K562 (cell line): ENCODE data around the gene TK1. TPM values are rescaled to one million over a fixed set of nuclear protein-coding genes. Genes with fewer than 3 reads are reported as not detected.

ENCODE experiments used
- ATAC-seq: fragments of 200-7000 bp; cut with Tn5 transposase; 3 replicates; pipeline ENCODE4 v1.9.1; 2020; ENCODE audit warnings: moderate library complexity
- BruUV-seq: library from RNA; stranded (reverse); fragments of 400-500 nt; replicated peaks from 2 replicates; lab custom pipeline; 2021; lab: Mats Ljungman, UMichigan
- CTCF ChIA-PET: fragments of 300-600 bp; formaldehyde crosslinking; extraction: SDS; loops from one replicate; lab custom pipeline; 2021; ENCODE audit warnings: low intra/inter-chr PET ratio; lab: Yijun Ruan, JAX
- POLR2A ChIA-PET: fragments of 300-600, 350-650 bp; sonication (Branson Sonifier 250); formaldehyde crosslinking; extraction: SDS; loops from one replicate; lab custom pipeline; 2021; ENCODE audit warnings: antibody characterized with exemption, inconsistent platforms; lab: Yijun Ruan, JAX
- DNase-seq, 4 experiments: peaks; one replicate each; pipeline versions ENCODE4 v3.0.0 to v3.0.0-alpha.2; 2011 to 2018; ENCODE audit warnings: low spot score in 3 of 4, mixed read lengths in 3 of 4; ENCODE audit errors: extremely low read depth in 1 of 4
- FAIRE-seq: peaks from 2 replicates; lab custom pipeline; 2011; peaks lifted over from hg19 to GRCh38; lab: Jason Lieb, UNC
- H2AFZ ChIP-seq: 2 replicates; pipeline ENCODE4 v1.6.0; 2011; ENCODE audit warnings: low read depth, low read length, control low read depth, inconsistent platforms
- H3K27ac ChIP-seq: fragments of 200-600 bp; 3 replicates; pipeline ENCODE4 v1.8.0; 2011; ENCODE audit warnings: low read depth, mild to moderate bottlenecking, control low read depth, inconsistent platforms, low read length, moderate library complexity, mixed read lengths; ENCODE audit errors: extremely low read depth
- H3K27me3 ChIP-seq, 2 experiments: fragments of 300-600 bp in 1 of 2; 2 replicates in 1 of 2; 3 replicates in 1 of 2; pipeline versions ENCODE4 v1.6.0 to v1.8.0; 2011; ENCODE audit warnings: inconsistent platforms in 2 of 2, low read length in 2 of 2, mild to moderate bottlenecking in 1 of 2, mixed read lengths in 1 of 2, moderate library complexity in 1 of 2; ENCODE audit not compliant: control insufficient read depth in 2 of 2, insufficient read depth in 2 of 2
- H3K36me3 ChIP-seq: fragments of 300-600 bp; 3 replicates; pipeline ENCODE4 v1.8.0; 2011; ENCODE audit warnings: mild to moderate bottlenecking, low read length, inconsistent platforms; ENCODE audit not compliant: control insufficient read depth, insufficient read depth
- H3K4me1 ChIP-seq, 2 experiments: fragments of 200-600 bp in 1 of 2; replicated peaks in 1 of 2; 2 replicates in 1 of 2; 3 replicates in 1 of 2; pipeline versions ENCODE4 v1.5.1 to v1.8.0; 2011; ENCODE audit warnings: inconsistent platforms in 2 of 2, low read length in 2 of 2, mild to moderate bottlenecking in 1 of 2, mixed read lengths in 1 of 2, moderate library complexity in 1 of 2; ENCODE audit not compliant: control insufficient read depth in 2 of 2, insufficient read depth in 2 of 2
- H3K4me2 ChIP-seq: 2 replicates; pipeline ENCODE4 v1.6.1; 2011; ENCODE audit warnings: low read length, control low read depth, inconsistent platforms, mixed read lengths; ENCODE audit not compliant: insufficient read depth
- H3K4me3 ChIP-seq: fragments of 200-600 bp; sonication (generic), shearing (Covaris generic); 2 replicates; pipeline ENCODE4 v1.5.1; 2016; ENCODE audit warnings: control low read depth, inconsistent platforms
- H3K79me2 ChIP-seq: fragments of 200-600 bp; 3 replicates; pipeline ENCODE4 v1.8.0; 2011; ENCODE audit warnings: low read length, inconsistent platforms; ENCODE audit not compliant: control insufficient read depth, insufficient read depth
- H3K9ac ChIP-seq, 2 experiments: 2 replicates each; pipeline versions ENCODE4 v1.6.0 to v1.6.1; 2011; ENCODE audit warnings: low read depth in 2 of 2, low read length in 2 of 2, control low read depth in 1 of 2, inconsistent platforms in 1 of 2, mild to moderate bottlenecking in 1 of 2, mixed read lengths in 1 of 2; ENCODE audit not compliant: insufficient read depth in 1 of 2
- H3K9me1 ChIP-seq: one replicate; pipeline ENCODE4 v1.6.0; 2011; ENCODE audit warnings: inconsistent platforms, mild to moderate bottlenecking, low read length, moderate library complexity; ENCODE audit not compliant: control insufficient read depth, insufficient read depth
- H3K9me3 ChIP-seq: replicated peaks from 2 replicates; pipeline ENCODE4 v1.5.1; 2011; ENCODE audit warnings: low read depth, low read length, inconsistent platforms; ENCODE audit not compliant: control insufficient read depth, insufficient read depth
- H4K20me1 ChIP-seq: replicated peaks from 2 replicates; pipeline ENCODE4 v1.6.1; 2011; ENCODE audit warnings: low read length, inconsistent platforms, mixed read lengths; ENCODE audit not compliant: control insufficient read depth, insufficient read depth
- ATF3 ChIP-seq, 2 experiments: fragments of 450-650 bp in 1 of 2; sonication (generic) in 1 of 2; formaldehyde crosslinking in 1 of 2; IDR thresholded peaks in 1 of 2; conservative IDR thresholded peaks in 1 of 2; 2 replicates each; pipeline versions ENCODE4 v1.6.1 to v1.8.1; 2016 to 2023; ENCODE audit warnings: mild to moderate bottlenecking in 2 of 2, moderate library complexity in 2 of 2, inconsistent platforms in 1 of 2, missing genetic modification reagents in 1 of 2
- CCAR2 ChIP-seq: fragments of 200-400 bp; formaldehyde crosslinking; IDR thresholded peaks from 2 replicates; pipeline ENCODE4 v1.6.1; 2017; ENCODE audit warnings: mild to moderate bottlenecking, low read depth, low read length
- ETV5 ChIP-seq: sonication (generic); formaldehyde crosslinking; IDR thresholded peaks from 2 replicates; pipeline ENCODE4 v1.4.0; 2020; ENCODE audit warnings: low read depth, mild to moderate bottlenecking, missing genetic modification reagents
- GABPB1 ChIP-seq: sonication (generic); formaldehyde crosslinking; IDR thresholded peaks from 2 replicates; pipeline ENCODE4 v1.8.0; 2022; ENCODE audit warnings: mild to moderate bottlenecking, missing genetic modification reagents
- GTF3C2 ChIP-seq: IDR thresholded peaks from 3 replicates; pipeline ENCODE4 v1.6.1; 2011; ENCODE audit warnings: borderline replicate concordance, mild to moderate bottlenecking, moderate library complexity; ENCODE audit not compliant: insufficient read length; ENCODE audit errors: extremely low read depth
- NCOA1 ChIP-seq: fragments of 450-650 bp; IDR thresholded peaks from 2 replicates; pipeline ENCODE4 v1.6.1; 2016; ENCODE audit warnings: low read depth
- PHTF2 ChIP-seq: fragments of 250-450 bp; sonication (Bioruptor Pico); IDR thresholded peaks from 2 replicates; pipeline ENCODE4 v1.5.0; 2021; ENCODE audit warnings: mild to moderate bottlenecking
- SETDB1 ChIP-seq: IDR thresholded peaks from one replicate; pipeline ENCODE4 v1.6.1; 2012; ENCODE audit warnings: low read length, control low read depth, inconsistent platforms
- SP2 ChIP-seq: IDR thresholded peaks from 2 replicates; pipeline ENCODE4 v1.6.1; 2011; ENCODE audit warnings: mild to moderate bottlenecking, low read depth, low read length, moderate library complexity; ENCODE audit not compliant: poor library complexity, severe bottlenecking; ENCODE audit errors: extremely low read depth
- ZNF174 ChIP-seq: fragments of 250-450 bp; sonication (Bioruptor Pico); IDR thresholded peaks from 2 replicates; pipeline ENCODE4 v1.4.0; 2020; ENCODE audit warnings: mild to moderate bottlenecking
- ZNF217 ChIP-seq: sonication (generic); formaldehyde crosslinking; IDR thresholded peaks from 2 replicates; pipeline ENCODE4 v1.8.0; 2022; ENCODE audit warnings: mild to moderate bottlenecking, missing genetic modification reagents
- WGBS: fragments of 100-300 bp; shearing (Covaris generic); methylation state at CpG from one replicate; pipeline ENCODE4 v1.1.6; 2016; ENCODE audit warnings: low coverage, mixed read lengths; ENCODE audit not compliant: insufficient coverage; ENCODE audit errors: missing lambda C conversion rate; 5-methylcytosine and 5-hydroxymethylcytosine counted together
- in situ Hi-C: fragments of 300-500 bp; cut with MboI; formaldehyde crosslinking; loops from 4 replicates; pipeline ENCODE4 v1.15.0; 2018; ENCODE audit warnings: inconsistent platforms, mixed read lengths
- intact Hi-C: fragments of 100-400 bp; cut with micrococcal nuclease; formaldehyde crosslinking; loops from 2 replicates; pipeline ENCODE4 v1.14.2; 2022
- polyA plus RNA-seq, 8 experiments: library from polyadenylated mRNA; depleted of rRNA in 4 of 8; stranded (reverse) in 5 of 8; unstranded in 3 of 8; fragments of >200 nt; fragmentation: Nextera tagmentation in 2 of 8; fragmentation: Illumina TruSeq in 1 of 8; extraction: Ambion mirVana in 2 of 8; extraction: Trizol in 1 of 8; gene quantifications; 2 replicates each; pipeline versions ENCODE4 v1.2.1 to v1.2.3, GENCODE V29; 2011 to 2014; ENCODE audit warnings: inconsistent platforms in 1 of 8, missing spikeins in 1 of 8
- total RNA-seq, 7 experiments: library from RNA; depleted of rRNA in 6 of 7; stranded (reverse); fragments of >200 nt in 6 of 7; fragmentation: Illumina TruSeq in 2 of 7; extraction: Trizol in 2 of 7; gene quantifications; 2 replicates each; pipeline versions ENCODE4 v1.2.1 to v1.2.3, GENCODE V29; 2011 to 2021; ENCODE audit warnings: low replicate concordance in 1 of 7
- TF ChIP-seq, protein P1 (sequence below): sonication (generic); formaldehyde crosslinking; IDR thresholded peaks from 2 replicates; pipeline ENCODE4 v1.9.0; 2022; ENCODE audit warnings: mild to moderate bottlenecking, missing genetic modification reagents
- TF ChIP-seq, protein P2 (sequence below): fragments of 250-450 bp; sonication (Bioruptor Pico); IDR thresholded peaks from 2 replicates; pipeline ENCODE4 v1.5.0; 2020; ENCODE audit warnings: mild to moderate bottlenecking

Gene TK1
- total and polyA plus RNA-seq, 9 of the 15 experiments (the other 6 are each of a cell fraction or from before 2014, with no cell fraction given): 8.4 to 280 (median 103) TPM

DNA sequence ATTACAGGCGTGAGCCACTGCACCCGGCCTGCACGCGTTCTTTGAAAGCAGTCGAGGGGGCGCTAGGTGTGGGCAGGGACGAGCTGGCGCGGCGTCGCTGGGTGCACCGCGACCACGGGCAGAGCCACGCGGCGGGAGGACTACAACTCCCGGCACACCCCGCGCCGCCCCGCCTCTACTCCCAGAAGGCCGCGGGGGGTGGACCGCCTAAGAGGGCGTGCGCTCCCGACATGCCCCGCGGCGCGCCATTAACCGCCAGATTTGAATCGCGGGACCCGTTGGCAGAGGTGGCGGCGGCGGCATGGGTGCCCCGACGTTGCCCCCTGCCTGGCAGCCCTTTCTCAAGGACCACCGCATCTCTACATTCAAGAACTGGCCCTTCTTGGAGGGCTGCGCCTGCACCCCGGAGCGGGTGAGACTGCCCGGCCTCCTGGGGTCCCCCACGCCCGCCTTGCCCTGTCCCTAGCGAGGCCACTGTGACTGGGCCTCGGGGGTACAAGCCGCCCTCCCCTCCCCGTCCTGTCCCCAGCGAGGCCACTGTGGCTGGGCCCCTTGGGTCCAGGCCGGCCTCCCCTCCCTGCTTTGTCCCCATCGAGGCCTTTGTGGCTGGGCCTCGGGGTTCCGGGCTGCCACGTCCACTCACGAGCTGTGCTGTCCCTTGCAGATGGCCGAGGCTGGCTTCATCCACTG, 27.3 kb upstream of the TK1 start, which contains the start of gene BIRC5 (continued):
- TF ChIP-seq ETV5 (CRISPR knock-in tag): peak; percentile 48; the same call in 1 of the 2 replicates
- TF ChIP-seq, protein P1, sequence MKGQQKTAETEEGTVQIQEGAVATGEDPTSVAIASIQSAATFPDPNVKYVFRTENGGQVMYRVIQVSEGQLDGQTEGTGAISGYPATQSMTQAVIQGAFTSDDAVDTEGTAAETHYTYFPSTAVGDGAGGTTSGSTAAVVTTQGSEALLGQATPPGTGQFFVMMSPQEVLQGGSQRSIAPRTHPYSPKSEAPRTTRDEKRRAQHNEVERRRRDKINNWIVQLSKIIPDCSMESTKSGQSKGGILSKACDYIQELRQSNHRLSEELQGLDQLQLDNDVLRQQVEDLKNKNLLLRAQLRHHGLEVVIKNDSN (CRISPR knock-in tag): 0 out of 2 replicates have a peak, but pooled peaks have one; percentile 33

GRCh38 chr17:78211032-78211431, 24.2 kb upstream of the TK1 start:
- no peaks in the 10 kb centered on the region for H4K20me1 ChIP-seq
- H3K27ac ChIP-seq: no peak overlapping the region
- peaks cover 21% of the 10 kb centered on the region for H3K79me2 ChIP-seq
- ATAC-seq (no peak), DNase-seq (no peak), FAIRE-seq (no peak)
- H3K27me3 ChIP-seq: no peaks in the 10 kb centered on the region
- no peak overlapping the region for H3K4me3 ChIP-seq
- no peak overlapping the region for H3K4me2 ChIP-seq
- H3K4me1 ChIP-seq: peaks cover 0 to 23% of the 10 kb centered on the region in 2 experiments; a peak in 4 of 5 replicates
- H3K9me1 ChIP-seq: no peaks in the 10 kb centered on the region
- POLR2A ChIA-PET: interaction anchor here (1.2 kb wide), 1 partner anchor 24 kb away, joined by 4 read pairs; the partner anchor contains the start of genes AFMID and TK1
- no TSS peak for BruUV-seq
- H3K9me3 ChIP-seq: no peaks in the 10 kb centered on the region
- CTCF ChIA-PET: no interaction called here
- H3K36me3 ChIP-seq: peaks cover 14% of the 10 kb centered on the region; the same call in 2 of the 3 replicates
- no peak overlapping the region; a peak in 1 of 4 replicates for H3K9ac ChIP-seq
- intact Hi-C loops: no loop called here
- in situ Hi-C loops: no loop called here
- no peak overlapping the region for H2AFZ ChIP-seq
- WGBS: 46% methylated on average over 10 of the region's 11 CpGs
- TF ChIP-seq ZNF174 (CRISPR knock-in tag) (no peak), SETDB1 (no peak), NCOA1 (no peak), GABPB1 (CRISPR knock-in tag) (no peak), PHTF2 (no peak), ZNF217 (no peak), GTF3C2 (no peak), CCAR2 (no peak), SP2 (no peak), ATF3 (IDR thresholded peaks at IDR 0.05) (no peak), ATF3 (CRISPR knock-in tag; conservative IDR thresholded peaks at IDR 0.05) (no peak)
- TF ChIP-seq, protein P2, sequence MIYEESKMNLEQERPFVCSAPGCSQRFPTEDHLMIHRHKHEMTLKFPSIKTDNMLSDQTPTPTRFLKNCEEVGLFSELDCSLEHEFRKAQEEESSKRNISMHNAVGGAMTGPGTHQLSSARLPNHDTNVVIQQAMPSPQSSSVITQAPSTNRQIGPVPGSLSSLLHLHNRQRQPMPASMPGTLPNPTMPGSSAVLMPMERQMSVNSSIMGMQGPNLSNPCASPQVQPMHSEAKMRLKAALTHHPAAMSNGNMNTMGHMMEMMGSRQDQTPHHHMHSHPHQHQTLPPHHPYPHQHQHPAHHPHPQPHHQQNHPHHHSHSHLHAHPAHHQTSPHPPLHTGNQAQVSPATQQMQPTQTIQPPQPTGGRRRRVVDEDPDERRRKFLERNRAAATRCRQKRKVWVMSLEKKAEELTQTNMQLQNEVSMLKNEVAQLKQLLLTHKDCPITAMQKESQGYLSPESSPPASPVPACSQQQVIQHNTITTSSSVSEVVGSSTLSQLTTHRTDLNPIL (CRISPR knock-in tag): no peak
